ENCODE results near the gene HSPA1A. TPM values are rescaled to one million over a fixed set of nuclear protein-coding genes. Genes with fewer than 3 reads are reported as not detected.

HSPA1A gene
- total and polyA plus RNA-seq, 9 of the 15 experiments (the other 6 are each of a cell fraction or from before 2014, with no cell fraction given): 2.2 to 273 (median 107) TPM

- TF ChIP-seq FOXO4 (CRISPR knock-in tag; IDR thresholded peaks at IDR 0.05): peak; percentile 58; the same call in 1 of the 2 replicates
- TF ChIP-seq PML (IDR thresholded peaks at IDR 0.05; ENCODE audit: low read length): peak; percentile 98
- TF ChIP-seq POLR2AphosphoS2 (IDR thresholded peaks at IDR 0.05; ENCODE audit: low read length): peak; percentile 97
- TF ChIP-seq ZBTB40 (IDR thresholded peaks at IDR 0.05): peak; percentile 79
- TF ChIP-seq ZBTB40 (CRISPR knock-in tag; IDR thresholded peaks at IDR 0.05): no peak
- TF ChIP-seq CBFB (CRISPR knock-in tag; IDR thresholded peaks at IDR 0.05): 0 out of 2 replicates have a peak, but pooled peaks have one; percentile 53
- peak; percentile 73; the same call in 1 of the 2 replicates for TF ChIP-seq IRF1 (CRISPR knock-in tag; IDR thresholded peaks at IDR 0.05; ENCODE audit: borderline replicate concordance)
- peak; percentile 75 for TF ChIP-seq RBM25 (IDR thresholded peaks at IDR 0.05; ENCODE audit: low read depth, low read length, severe bottlenecking)
- peak; percentile 4 for TF ChIP-seq BRD9 (IDR thresholded peaks at IDR 0.05; ENCODE audit: low read depth, partially characterized antibody)
- no peak for TF ChIP-seq SMARCB1 (IDR thresholded peaks at IDR 0.05; ENCODE audit: insufficient read length, low read depth)
- TF ChIP-seq ZBTB5 (IDR thresholded peaks at IDR 0.05): peak; percentile 14; the same call in 1 of the 2 replicates
- TF ChIP-seq ELF1 (tag; IDR thresholded peaks at IDR 0.05): no peak
- 0 out of 2 replicates have a peak, but pooled peaks have one; percentile 90 for TF ChIP-seq ZC3H11A (IDR thresholded peaks at IDR 0.05; ENCODE audit: low read depth, low read length)
- TF ChIP-seq HMG20A (CRISPR knock-in tag; conservative IDR thresholded peaks at IDR 0.05): no peak
Measured at GRCh38 chr6:31815025-31815838, at the start of gene HSPA1A, which contains the start of gene HSPA1L (continued).
